Stimulated activated CD4-positive, alpha-beta T cell treated with anti-CD3 and anti-CD28 coated beads, TNF-alpha, amount 100 ng/mL, for 1 hour (primary cell): Measurements from ENCODE around the gene B9D1.

Experiments used
- DNase-seq, 3 donors: peaks; one replicate each; pipeline ENCODE4 v3.0.0-alpha.2; 2020; ENCODE audit warnings: low read depth in 3 of 3, low spot score in 1 of 3

B9D1 gene

DNA sequence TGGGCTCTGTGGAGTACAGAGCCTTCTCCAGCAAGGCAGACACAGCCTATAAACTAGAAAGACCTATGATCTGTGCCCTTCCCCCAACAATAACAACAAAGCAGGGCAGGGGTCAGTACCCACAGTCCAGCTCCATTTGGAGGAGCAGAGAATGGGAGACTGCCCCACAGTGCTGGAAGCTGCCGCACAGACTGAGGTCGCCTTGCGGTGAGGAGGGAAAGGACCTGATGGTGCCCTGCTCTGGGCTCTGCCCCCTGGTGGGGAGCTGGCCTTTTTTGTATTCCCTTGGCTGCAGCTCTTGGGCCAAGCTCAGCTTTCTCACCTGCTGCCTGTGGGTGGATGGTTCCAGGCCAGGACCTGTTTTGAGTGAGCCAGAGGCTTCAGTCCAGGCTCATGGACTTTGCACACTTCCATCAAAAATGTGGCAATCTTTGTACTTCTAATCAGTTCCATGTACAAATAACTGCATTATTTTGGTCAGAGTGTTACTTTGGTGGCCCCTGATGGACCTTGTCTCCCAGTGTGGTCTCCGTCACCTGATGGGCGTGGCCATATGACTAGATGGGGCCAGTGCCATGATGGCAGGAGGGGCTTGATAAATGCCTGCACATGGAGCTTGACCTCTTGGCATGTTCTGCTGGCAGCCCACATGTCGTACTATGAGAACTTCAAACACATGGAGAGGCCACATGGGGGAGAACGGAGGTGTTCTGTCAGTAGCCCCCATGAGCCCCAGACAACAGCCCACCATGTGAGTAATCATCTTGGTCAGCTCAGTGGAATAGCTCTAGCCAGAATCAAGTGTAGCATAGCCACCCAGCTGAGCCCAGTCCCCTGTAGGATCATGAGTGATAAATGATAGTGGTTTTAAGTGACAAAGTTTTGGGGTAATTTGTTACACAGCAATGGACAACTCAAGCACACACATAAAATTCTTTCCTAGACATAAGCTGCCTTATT lies 24.2 kb downstream of the B9D1 start:
- DNase-seq, result peak; percentile 12 to 39 (median 24)

- no peak for DNase-seq
Measured at GRCh38 chr17:19337712-19338023, 24.9 kb downstream of the B9D1 start.

DNA sequence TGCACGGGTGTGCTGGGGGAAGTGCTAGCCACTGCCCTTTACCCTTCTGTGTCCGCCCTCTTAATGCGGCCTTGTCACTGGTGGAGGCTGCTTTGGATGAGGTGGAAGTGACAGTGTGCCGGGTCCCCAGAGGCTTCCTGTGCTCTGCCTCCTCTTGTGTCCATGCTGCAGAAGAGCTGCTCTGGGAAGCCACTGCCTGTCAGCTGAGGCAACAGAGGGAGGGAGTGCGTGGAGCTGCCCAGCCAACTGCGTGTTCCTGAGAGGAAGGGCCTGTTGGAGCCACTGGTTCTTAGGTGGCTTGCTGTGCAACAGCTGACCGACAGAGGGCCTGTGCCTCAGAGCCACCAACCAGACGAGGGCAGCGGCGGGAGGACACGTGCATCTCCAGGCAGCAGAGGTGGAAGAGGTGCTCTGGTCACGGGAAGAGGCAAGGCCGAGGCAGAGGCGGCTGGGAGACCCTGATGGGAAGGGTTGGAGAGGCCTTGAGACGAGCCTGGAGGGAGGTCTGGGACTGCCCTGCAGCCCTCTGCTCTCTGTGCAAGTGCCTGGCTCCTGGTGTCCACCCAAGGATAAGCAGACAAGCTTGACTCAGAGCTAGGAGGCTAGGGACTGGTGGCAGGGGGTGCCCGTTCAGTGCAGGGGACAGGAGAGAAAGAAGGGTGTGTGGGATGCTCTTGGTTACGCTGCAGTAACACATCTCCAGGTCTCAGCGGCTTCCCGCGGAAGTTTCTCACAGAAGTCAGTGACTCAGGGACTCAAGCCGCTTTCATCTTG lies 25.4 kb downstream of the B9D1 start:
- no peak for DNase-seq

DNA sequence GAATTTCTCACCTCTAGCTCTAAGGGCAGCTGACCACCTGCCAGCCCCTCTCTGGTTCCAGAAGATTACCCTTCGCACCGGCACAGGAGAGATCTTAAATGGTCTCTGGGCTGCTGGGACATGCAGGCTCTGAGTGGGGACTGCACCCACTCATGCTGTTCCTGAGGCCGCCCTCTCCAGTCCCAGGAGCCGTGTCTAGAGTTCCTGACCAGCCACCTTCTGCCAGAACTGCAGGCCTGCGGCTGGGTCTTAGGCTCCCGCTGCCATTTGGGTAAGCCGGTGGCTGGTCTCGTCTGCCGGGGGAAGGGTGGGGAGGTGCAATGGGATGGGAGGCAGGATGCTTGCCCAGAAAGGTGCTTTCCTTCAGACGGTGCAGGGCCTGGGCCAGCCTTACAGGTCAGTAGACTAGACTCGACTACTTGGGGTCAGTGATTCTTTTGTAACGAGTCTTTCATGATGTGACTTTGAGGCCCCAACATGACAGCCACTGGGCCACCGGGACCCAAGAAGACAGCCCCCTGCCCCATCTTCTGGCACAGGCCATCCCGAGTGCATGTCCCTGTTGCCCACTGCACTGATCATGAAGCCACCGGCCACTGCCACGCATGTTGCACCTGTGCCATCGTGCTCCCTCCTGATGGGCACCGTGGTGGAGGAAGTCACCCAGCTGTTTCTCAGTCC lies 26.4 kb downstream of the B9D1 start:
- DNase-seq, result no peak

DNA sequence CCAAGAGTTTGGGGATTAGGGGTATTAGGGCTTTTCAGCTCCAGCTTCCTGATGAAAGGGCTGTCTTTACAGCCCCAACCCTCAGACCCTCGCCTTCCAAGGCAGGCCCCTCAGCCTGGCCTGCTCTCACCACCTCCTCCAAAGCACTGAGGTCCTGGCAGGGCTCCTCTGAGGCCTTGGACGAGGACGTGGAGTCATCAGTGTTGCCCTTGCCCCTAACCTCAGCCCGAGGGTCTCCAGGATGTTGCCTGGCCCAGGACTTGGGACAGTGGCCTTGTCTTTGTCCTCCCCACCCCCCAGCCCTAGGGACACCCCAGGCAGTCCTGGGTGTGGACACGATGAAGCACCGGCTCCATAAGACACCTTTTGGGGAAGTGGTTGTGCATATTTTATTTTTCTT lies 28.2 kb downstream of the B9D1 start:
- DNase-seq, result no peak

GRCh38 chr17:19333736-19334290 lies 28.7 kb downstream of the B9D1 start:
- no peak for DNase-seq

GRCh38 chr17:19333132-19333440 lies 29.4 kb downstream of the B9D1 start:
- DNase-seq, result no peak

DNA sequence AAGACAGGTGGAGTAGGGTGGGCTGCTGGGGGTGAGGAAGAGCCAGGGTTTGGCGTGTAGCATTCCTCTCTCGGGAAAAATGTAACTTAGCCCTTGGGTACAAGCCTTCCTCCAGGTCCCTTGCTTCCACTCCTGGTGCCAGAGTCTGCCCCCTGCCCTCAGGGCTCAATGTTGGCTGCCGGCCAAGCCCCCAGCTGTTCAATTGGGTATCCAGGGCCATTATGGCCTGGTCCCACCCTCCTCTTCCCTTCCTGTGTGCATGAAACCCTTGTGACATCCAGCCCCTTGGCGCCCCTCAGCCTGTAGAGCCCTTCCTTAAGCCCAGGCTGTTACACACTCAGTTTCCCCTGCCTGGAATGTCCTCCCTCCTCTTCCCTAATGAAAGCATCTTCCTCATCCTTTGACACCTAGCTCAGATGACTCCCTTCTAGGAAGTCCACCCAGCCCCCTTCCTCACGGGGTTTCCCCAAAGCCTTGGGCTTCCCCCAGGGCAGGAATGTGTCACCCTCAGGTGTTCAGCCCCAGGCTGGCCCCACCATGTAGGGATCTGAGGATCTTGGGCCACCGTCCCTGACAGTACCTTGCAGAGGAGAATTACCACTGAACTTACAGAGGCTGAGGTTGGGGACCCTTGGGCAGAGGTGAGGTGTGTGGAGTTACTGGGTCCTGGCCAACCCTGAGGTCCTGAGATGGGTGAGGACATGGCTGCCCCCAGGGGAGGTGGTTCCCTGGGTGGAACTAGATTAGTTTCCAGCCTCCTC lies 30.0 kb downstream of the B9D1 start:
- no peak for DNase-seq

DNA sequence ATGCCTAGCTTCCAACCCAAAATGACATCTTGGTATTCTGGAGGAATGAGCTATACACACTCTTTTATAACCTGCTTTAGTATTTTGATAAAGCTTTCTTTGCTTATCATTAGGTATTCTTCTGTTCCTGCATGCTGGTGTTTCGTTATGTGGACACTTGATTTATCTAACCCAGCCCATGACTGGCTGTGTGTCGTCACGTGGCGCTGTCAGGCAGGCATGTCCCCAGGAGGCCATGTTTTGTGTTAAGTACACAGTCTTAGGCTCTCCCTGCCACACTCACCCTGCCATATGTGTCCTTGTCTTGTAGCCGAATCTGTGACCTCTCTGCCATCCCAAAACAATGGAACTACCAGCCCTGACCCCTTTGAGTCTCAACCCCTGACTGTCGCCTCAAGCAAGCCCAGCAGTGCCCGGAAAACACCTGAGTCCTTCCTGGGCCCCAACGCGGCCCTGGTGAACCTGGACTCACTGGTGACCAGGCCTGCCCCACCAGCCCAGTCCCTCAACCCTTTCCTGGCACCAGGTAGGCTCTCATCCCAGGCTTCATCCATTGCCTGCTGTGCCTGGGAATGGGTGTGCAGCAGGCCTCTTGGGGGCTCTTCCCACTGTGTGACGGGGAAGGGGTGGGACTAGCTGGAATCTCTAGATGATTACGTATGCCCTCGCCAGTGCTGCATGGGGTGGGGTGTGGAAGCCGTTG lies 30.8 kb downstream of the B9D1 start:
- DNase-seq, result no peak

GRCh38 chr17:19331134-19331533 lies 31.4 kb downstream of the B9D1 start:
- no peak for DNase-seq

GRCh38 chr17:19330271-19330670 lies 32.3 kb downstream of the B9D1 start:
- no peak for DNase-seq

DNA sequence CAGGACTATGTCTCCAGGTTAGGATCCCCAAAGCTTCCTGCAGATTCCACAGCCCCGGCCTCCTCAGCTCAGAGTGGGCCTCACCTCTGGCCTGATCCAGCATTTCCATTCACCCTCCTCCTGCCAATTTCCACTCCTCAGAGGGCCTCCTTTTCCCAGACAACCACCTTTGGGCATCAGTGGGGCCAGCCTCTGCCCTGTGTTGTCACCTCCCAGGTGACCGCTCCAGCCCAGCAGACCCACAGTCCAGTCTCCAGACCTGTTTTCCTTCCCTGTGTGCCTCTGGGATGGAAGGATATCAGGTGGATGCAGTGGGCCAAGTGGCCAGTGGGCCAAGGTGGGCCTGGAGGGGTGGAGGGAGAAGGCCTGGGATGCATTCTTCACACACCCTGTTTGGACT lies 32.7 kb downstream of the B9D1 start:
- DNase-seq, result no peak

- no peak for DNase-seq
Measured at GRCh38 chr17:19329136-19329535, 33.4 kb downstream of the B9D1 start.

DNA sequence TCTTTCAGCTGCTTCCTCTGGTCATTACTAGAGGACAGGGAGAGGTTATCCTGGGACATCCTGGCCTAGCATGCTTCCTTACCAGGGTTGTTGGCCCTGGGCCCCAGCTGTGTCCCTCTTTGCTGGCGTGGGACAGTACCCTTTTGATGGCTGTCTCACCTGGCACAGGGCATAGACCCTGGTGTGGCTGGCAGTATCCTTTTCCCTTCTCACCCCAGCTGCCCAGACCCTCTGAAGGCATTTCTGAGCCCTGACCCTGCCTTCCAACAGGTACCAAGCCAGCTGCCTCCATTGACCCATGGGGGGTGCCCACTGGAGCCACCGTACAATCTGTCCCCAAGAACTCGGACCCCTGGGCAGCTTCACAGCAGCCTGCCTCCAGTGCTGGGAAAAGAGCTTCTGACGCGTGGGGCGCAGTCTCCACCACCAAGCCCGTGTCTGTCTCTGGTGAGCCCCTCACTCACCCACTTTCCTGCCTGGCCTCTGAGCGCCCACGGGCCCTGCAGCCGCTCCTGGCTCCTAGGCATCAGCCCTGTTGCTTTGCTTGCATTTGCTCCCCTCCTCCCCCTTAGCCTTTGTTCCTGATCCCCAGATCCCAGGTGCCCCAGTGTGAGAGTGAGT lies 34.0 kb downstream of the B9D1 start:
- DNase-seq, result no peak

DNA sequence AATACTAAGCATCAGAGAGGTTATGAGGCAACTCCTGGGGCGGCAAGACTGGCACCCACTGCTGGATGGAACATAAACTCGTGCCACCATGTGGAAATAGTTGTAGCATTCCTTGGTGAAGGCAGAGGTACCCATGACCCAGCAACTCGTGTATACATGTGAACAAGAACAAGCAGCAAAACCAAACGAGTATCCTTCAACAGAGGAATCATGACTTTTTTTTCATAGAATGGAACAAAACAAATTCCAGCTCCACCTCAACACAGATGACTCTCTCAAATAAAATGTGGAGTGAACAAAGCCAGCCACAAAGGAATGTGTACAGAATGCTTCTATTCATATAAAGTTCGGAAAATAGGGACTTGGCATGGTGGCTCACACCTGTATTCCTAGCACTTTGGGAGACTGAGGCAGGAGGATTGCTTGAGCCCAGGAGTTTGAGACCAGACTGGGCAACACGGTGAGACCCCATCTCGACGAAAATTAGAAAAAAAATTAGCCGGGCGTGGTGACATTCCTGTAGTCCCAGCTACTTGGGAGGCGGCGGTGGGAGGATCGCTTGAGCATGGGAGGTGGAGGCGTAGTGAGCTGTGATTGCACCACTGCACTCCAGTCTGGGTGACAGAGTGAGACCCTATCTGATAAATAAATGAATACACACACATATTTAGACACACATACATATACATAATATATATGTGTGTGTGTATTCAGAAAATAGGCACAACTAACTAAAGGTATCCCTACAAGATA lies 35.3 kb downstream of the B9D1 start:
- DNase-seq, result no peak

GRCh38 chr17:19325542-19325941 lies 37.0 kb downstream of the B9D1 start:
- no peak for DNase-seq

DNA sequence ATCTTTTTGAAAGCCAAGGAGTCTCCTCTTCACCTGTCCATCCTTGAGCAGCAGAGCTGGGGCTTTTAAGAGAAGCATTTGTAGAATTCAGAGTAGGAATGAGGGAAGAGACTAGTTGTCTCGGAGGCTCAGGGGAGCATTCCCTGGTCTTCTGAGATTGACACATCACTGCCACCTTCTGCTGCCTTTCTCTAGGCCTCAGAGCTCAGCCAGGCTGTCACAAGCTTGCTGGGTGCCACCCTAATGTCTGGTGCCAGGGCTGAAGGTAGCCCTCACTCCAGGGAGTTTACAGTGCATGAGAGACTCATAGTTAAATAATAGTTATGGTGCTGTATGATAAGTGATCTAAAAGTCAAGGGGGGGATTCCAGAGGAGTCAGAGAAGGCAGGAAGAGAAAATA lies 39.7 kb downstream of the B9D1 start:
- no peak for DNase-seq

DNA sequence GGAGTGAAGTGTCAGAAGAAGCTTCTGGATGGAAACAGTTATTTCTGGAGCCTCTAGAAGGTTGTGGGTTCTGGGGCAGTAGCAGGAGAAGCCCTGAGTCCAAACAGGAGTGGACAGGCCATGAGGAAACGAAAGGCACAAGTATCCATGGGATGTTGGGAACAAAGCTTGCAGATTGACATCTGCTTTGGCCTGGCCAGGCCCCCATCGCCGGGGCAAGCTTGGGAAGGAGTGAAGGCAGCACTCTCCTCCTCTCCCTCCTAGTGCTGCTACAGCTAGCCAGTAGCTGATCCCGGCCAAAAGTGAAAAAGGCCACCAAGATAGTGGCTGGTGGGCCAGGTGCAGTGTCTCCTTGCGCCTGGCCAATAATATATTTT lies 40.4 kb downstream of the B9D1 start:
- no peak for DNase-seq

GRCh38 chr17:19321481-19322128 lies 40.9 kb downstream of the B9D1 start:
- DNase-seq, result no peak
